IMR-90 (cell line): ENCODE measurements around the gene HOXA3. TPM values are rescaled to one million over a fixed set of nuclear protein-coding genes. Genes with fewer than 3 reads are reported as not detected.

Experiments used
- ATAC-seq: fragments of 200-7000 bp; cut with Tn5 transposase; 2 replicates; pipeline ENCODE4 v1.9.1; 2020; ENCODE audit warnings: low read depth, mild to moderate bottlenecking, moderate library complexity
- BruUV-seq: library from RNA; stranded (reverse); fragments of 400-500 nt; replicated peaks from 2 replicates; lab custom pipeline; 2021; lab: Mats Ljungman, UMichigan
- CTCF ChIA-PET: fragments of 300-600 bp; formaldehyde crosslinking; extraction: SDS; loops from one replicate; lab custom pipeline; 2021; ENCODE audit warnings: antibody characterized with exemption; lab: Yijun Ruan, JAX
- POLR2A ChIA-PET: fragments of 300-600 bp; sonication (Branson Sonifier 250); formaldehyde crosslinking; loops from one replicate; lab custom pipeline; 2022; ENCODE audit warnings: antibody characterized with exemption; ENCODE audit not compliant: unreplicated experiment; lab: Charles Lee
- DNase-seq: peaks from one replicate; pipeline ENCODE4 v3.0.0; 2013
- H2AFZ ChIP-seq: replicated peaks from 2 replicates; pipeline ENCODE3; 2013; ENCODE audit warnings: low read length, mild to moderate bottlenecking; ENCODE audit not compliant: poor library complexity
- H2AK5ac ChIP-seq: 2 replicates; pipeline ENCODE4 v1.6.1; 2013; ENCODE audit warnings: low read depth, low read length, inconsistent platforms
- H2AK9ac ChIP-seq: replicated peaks from 2 replicates; pipeline ENCODE3; 2013; ENCODE audit warnings: mild to moderate bottlenecking, low read depth, low read length, moderate library complexity; ENCODE audit not compliant: poor library complexity
- H2BK120ac ChIP-seq: 2 replicates; pipeline ENCODE4 v1.6.1; 2013; ENCODE audit warnings: low read depth, low read length, inconsistent platforms
- H2BK15ac ChIP-seq: 3 replicates; pipeline ENCODE4 v1.6.1; 2013; ENCODE audit warnings: low read depth, low read length, inconsistent platforms
- H2BK20ac ChIP-seq: 2 replicates; pipeline ENCODE4 v1.6.1; 2013; ENCODE audit warnings: low read depth, mild to moderate bottlenecking, inconsistent platforms, low read length, moderate library complexity
- H2BK5ac ChIP-seq: 2 replicates; pipeline ENCODE4 v1.6.1; 2013; ENCODE audit warnings: mild to moderate bottlenecking, low read depth, low read length, inconsistent platforms; ENCODE audit not compliant: poor library complexity, severe bottlenecking
- H3K14ac ChIP-seq: replicated peaks from 2 replicates; pipeline ENCODE4 v1.6.1; 2013; ENCODE audit warnings: low read depth, low read length, inconsistent platforms
- H3K18ac ChIP-seq: 2 replicates; pipeline ENCODE4 v1.6.1; 2013; ENCODE audit warnings: low read depth, low read length, control low read depth
- H3K23ac ChIP-seq: 2 replicates; pipeline ENCODE4 v1.6.1; 2013; ENCODE audit warnings: low read depth, low read length, inconsistent platforms
- H3K27ac ChIP-seq: 2 replicates; pipeline ENCODE4 v1.5.1; 2013; ENCODE audit warnings: mild to moderate bottlenecking, control low read depth, low read length; ENCODE audit not compliant: insufficient read depth
- H3K27me3 ChIP-seq: 2 replicates; pipeline ENCODE4 v1.6.1; 2013; ENCODE audit warnings: low read length; ENCODE audit not compliant: control insufficient read depth, insufficient read depth
- H3K36me3 ChIP-seq: 2 replicates; pipeline ENCODE4 v1.6.1; 2013; ENCODE audit warnings: low read length, mixed read lengths; ENCODE audit not compliant: control insufficient read depth, insufficient read depth
- H3K4ac ChIP-seq: 2 replicates; pipeline ENCODE4 v1.6.1; 2013; ENCODE audit warnings: low read depth, low read length, inconsistent platforms
- H3K4me1 ChIP-seq: 2 replicates; pipeline ENCODE4 v1.6.1; 2013; ENCODE audit warnings: low read length, mixed read lengths; ENCODE audit not compliant: control insufficient read depth, insufficient read depth
- H3K4me2 ChIP-seq: 2 replicates; pipeline ENCODE4 v1.6.1; 2013; ENCODE audit warnings: low read depth, mild to moderate bottlenecking, control low read depth, low read length, moderate library complexity
- H3K4me3 ChIP-seq: 2 replicates; pipeline ENCODE4 v1.5.1; 2013; ENCODE audit warnings: low read depth, mild to moderate bottlenecking, control low read depth, low read length, moderate library complexity; ENCODE audit not compliant: insufficient read depth
- H3K56ac ChIP-seq: 2 replicates; pipeline ENCODE4 v1.6.1; 2013; ENCODE audit warnings: low read length, inconsistent platforms; ENCODE audit not compliant: insufficient read depth; ENCODE audit errors: extremely low read depth
- H3K79me1 ChIP-seq, 2 experiments: 2 replicates each; pipeline ENCODE4 v1.6.1; 2013; ENCODE audit warnings: low read length in 2 of 2, inconsistent platforms in 1 of 2, low read depth in 1 of 2
- H3K9ac ChIP-seq: 2 replicates; pipeline ENCODE4 v1.6.1; 2013; ENCODE audit warnings: low read depth, low read length, control low read depth
- H3K9me1 ChIP-seq: 2 replicates; pipeline ENCODE4 v1.6.1; 2013; ENCODE audit warnings: low read length, inconsistent platforms; ENCODE audit not compliant: insufficient read depth
- H3K9me3 ChIP-seq: 2 replicates; pipeline ENCODE4 v1.6.1; 2013; ENCODE audit warnings: low read length; ENCODE audit not compliant: control insufficient read depth, insufficient read depth
- H4K20me1 ChIP-seq: 2 replicates; pipeline ENCODE4 v1.6.1; 2013; ENCODE audit warnings: low read length, inconsistent platforms; ENCODE audit not compliant: insufficient read depth
- H4K5ac ChIP-seq: 2 replicates; pipeline ENCODE4 v1.6.1; 2013; ENCODE audit warnings: mild to moderate bottlenecking, low read depth, low read length, control low read depth
- H4K8ac ChIP-seq, 2 experiments: 2 replicates each; pipeline ENCODE4 v1.6.1; 2013; ENCODE audit warnings: low read depth in 2 of 2, low read length in 2 of 2, control low read depth in 1 of 2, inconsistent platforms in 1 of 2
- H4K91ac ChIP-seq: 2 replicates; pipeline ENCODE4 v1.6.1; 2013; ENCODE audit warnings: low read depth, low read length, inconsistent platforms; ENCODE audit not compliant: insufficient read depth
- CHD1 ChIP-seq: IDR thresholded peaks from 2 replicates; pipeline ENCODE4 v1.6.1; 2012; ENCODE audit warnings: low read depth, low read length, improper control_type of control experiment
- FOS ChIP-seq: fragments of 150-350 bp; IDR thresholded peaks from 2 replicates; pipeline ENCODE4 v1.6.1; 2016; ENCODE audit warnings: low read depth, low read length
- MAFK ChIP-seq: IDR thresholded peaks from 2 replicates; pipeline ENCODE4 v1.6.1; 2012; ENCODE audit warnings: low read depth, low read length, improper control_type of control experiment
- MAZ ChIP-seq: IDR thresholded peaks from 2 replicates; pipeline ENCODE4 v1.6.1; 2012; ENCODE audit warnings: low read depth, mild to moderate bottlenecking, low read length, improper control_type of control experiment, moderate library complexity, borderline replicate concordance
- RAD21 ChIP-seq: IDR thresholded peaks from 2 replicates; pipeline ENCODE4 v1.6.1; 2012; ENCODE audit warnings: low read length, improper control_type of control experiment
- SMC3 ChIP-seq: fragments of 150-350 bp; IDR thresholded peaks from 2 replicates; pipeline ENCODE4 v1.6.1; 2016; ENCODE audit warnings: low read depth, mild to moderate bottlenecking, antibody characterized with exemption, low read length, moderate library complexity
- WGBS, 2 experiments: methylation state at CpG; one replicate each; pipeline versions ENCODE4 v1.1.5 to v1.1.7; 2013; ENCODE audit warnings: missing lambda C conversion rate in 2 of 2; ENCODE audit not compliant: insufficient read length in 1 of 2; ENCODE audit errors: extremely low coverage in 2 of 2; 5-methylcytosine and 5-hydroxymethylcytosine counted together
- dilution Hi-C: fragments of 300-500 bp; cut with HindIII; formaldehyde crosslinking; loops from one replicate; pipeline ENCODE4 v1.14.3; 2018; ENCODE audit warnings: low sequenced_read_pairs; ENCODE audit not compliant: unreplicated experiment
- in situ Hi-C: fragments of 300-500 bp; cut with MboI; formaldehyde crosslinking; loops from 3 replicates; pipeline ENCODE4 v1.14.3; 2019; ENCODE audit warnings: low sequenced_read_pairs, inconsistent platforms, mixed read lengths
- intact Hi-C: fragments of 100-400 bp; cut with micrococcal nuclease; formaldehyde crosslinking; loops from 2 replicates; pipeline ENCODE4 v1.10.0; 2022
- polyA plus RNA-seq, 3 experiments: library from polyadenylated mRNA; depleted of rRNA; stranded (reverse); fragments of >200 nt; gene quantifications; 2 replicates each; pipeline ENCODE4 v1.2.3, GENCODE V29; 2012; ENCODE audit warnings: low replicate concordance in 1 of 3
- total RNA-seq: library from RNA; depleted of rRNA; stranded (reverse); fragments of >200 nt; gene quantifications from 2 replicates; pipeline ENCODE4 v1.2.3, GENCODE V29; 2012
- TF ChIP-seq, protein P1 (sequence below): fragments of 150-350 bp; IDR thresholded peaks from 2 replicates; pipeline ENCODE4 v1.6.1; 2017; ENCODE audit warnings: mild to moderate bottlenecking, antibody characterized with exemption, low read length, low read depth

The HOXA3 gene
- total and polyA plus RNA-seq, 2 of the 4 experiments (the other 2 are of a cell fraction): 0.90 to 5.4 TPM

- POLR2A ChIA-PET: no interaction called here
- H2BK5ac ChIP-seq: no peak overlapping the region
- H4K8ac ChIP-seq: no peak overlapping the region
- TF ChIP-seq, protein P1, sequence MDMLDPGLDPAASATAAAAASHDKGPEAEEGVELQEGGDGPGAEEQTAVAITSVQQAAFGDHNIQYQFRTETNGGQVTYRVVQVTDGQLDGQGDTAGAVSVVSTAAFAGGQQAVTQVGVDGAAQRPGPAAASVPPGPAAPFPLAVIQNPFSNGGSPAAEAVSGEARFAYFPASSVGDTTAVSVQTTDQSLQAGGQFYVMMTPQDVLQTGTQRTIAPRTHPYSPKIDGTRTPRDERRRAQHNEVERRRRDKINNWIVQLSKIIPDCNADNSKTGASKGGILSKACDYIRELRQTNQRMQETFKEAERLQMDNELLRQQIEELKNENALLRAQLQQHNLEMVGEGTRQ: no peak
- TF ChIP-seq CHD1 (no peak), FOS (no peak), MAFK (no peak), RAD21 (no peak), MAZ (no peak), SMC3 (no peak)
- H3K27ac ChIP-seq: no peak overlapping the region
- H4K91ac ChIP-seq: no peak overlapping the region
- DNase-seq: no peak
- no peaks in the 10 kb centered on the region for H3K9me1 ChIP-seq
- no peak overlapping the region for H3K56ac ChIP-seq
- H3K9me3 ChIP-seq: peaks cover 11% of the 10 kb centered on the region; the same call in 1 of the 2 replicates
- no peak overlapping the region for H3K4me2 ChIP-seq
- no peak overlapping the region for H3K18ac ChIP-seq
- H3K4me3 ChIP-seq: no peak overlapping the region
- no peak overlapping the region for H3K23ac ChIP-seq
- no peak overlapping the region for H3K4ac ChIP-seq
- CTCF ChIA-PET: interaction anchor here (0.6 to 1.5 kb wide), 2 partner anchors 42 to 793 kb away, joined by 6 read pairs; no protein-coding TSS in a partner anchor
- intact Hi-C loops: loop anchor here (5.0 to 10.0 kb wide), 2 partner anchors 960 to 1908 kb away; partner anchors contain the start of genes CBX3 and HNRNPA2B1
- H2AK5ac ChIP-seq: no peak overlapping the region
- H2BK15ac ChIP-seq: no peak overlapping the region
- H3K27me3 ChIP-seq: peaks cover 48% of the 10 kb centered on the region
- H4K20me1 ChIP-seq: no peaks in the 10 kb centered on the region
- no peak overlapping the region for H2AFZ ChIP-seq
- H2BK20ac ChIP-seq: no peak overlapping the region
- dilution Hi-C loops: no loop called here
- no peaks in the 10 kb centered on the region for H3K36me3 ChIP-seq
- H2AK9ac ChIP-seq: no peak overlapping the region
- H3K4me1 ChIP-seq: no peaks in the 10 kb centered on the region; the same call in 1 of the 2 replicates
- no CpG with 5 or more reads among the region's 7 CpGs for whole genome bisulfite sequencing, 2 experiments
- no peak overlapping the region for H2BK120ac ChIP-seq
- no peak for ATAC-seq
- H3K9ac ChIP-seq: no peak overlapping the region
- in situ Hi-C loops: no loop called here
- H3K14ac ChIP-seq: no peak overlapping the region
- H4K5ac ChIP-seq: no peak overlapping the region
- H3K79me1 ChIP-seq: no peaks in the 10 kb centered on the region
- no TSS peak for BruUV-seq
Observed at GRCh38 chr7:27162561-27163287, 10.3 kb upstream of the HOXA3 start.
